OCI-LY7 (cell line): ENCODE data around the gene PACSIN2. TPM values are rescaled to one million over a fixed set of nuclear protein-coding genes. Genes with fewer than 3 reads are reported as not detected.

ENCODE experiments used
- BruUV-seq: library from RNA; stranded (reverse); fragments of 400-500 nt; replicated peaks from 2 replicates; lab custom pipeline; 2021; lab: Mats Ljungman, UMichigan
- CTCF ChIA-PET: fragments of 300-600 bp; sonication (Branson Sonifier 250); formaldehyde crosslinking; loops from one replicate; lab custom pipeline; 2022; ENCODE audit warnings: antibody characterized with exemption; ENCODE audit not compliant: unreplicated experiment; lab: Charles Lee
- POLR2A ChIA-PET: fragments of 300-600 bp; sonication (Branson Sonifier 250); formaldehyde crosslinking; loops from one replicate; lab custom pipeline; 2022; ENCODE audit warnings: antibody characterized with exemption; lab: Charles Lee
- DNase-seq: peaks from one replicate; pipeline ENCODE4 v3.0.0-alpha.2; 2015; ENCODE audit warnings: low spot score
- H2AFZ ChIP-seq: fragments of 200-600 bp; sonication (generic), shearing (Covaris generic); 2 replicates; pipeline ENCODE4 v1.6.1; 2014; ENCODE audit warnings: mild to moderate bottlenecking, antibody characterized with exemption, low read length, moderate library complexity
- H3K27ac ChIP-seq: fragments of 200-600 bp; sonication (generic); 2 replicates; pipeline ENCODE4 v1.5.1; 2014; ENCODE audit warnings: mixed run types, low read depth, mild to moderate bottlenecking, moderate library complexity, low read length, inconsistent platforms; ENCODE audit not compliant: poor library complexity, severe bottlenecking
- H3K36me3 ChIP-seq: fragments of 200-600 bp; sonication (generic); 2 replicates; pipeline ENCODE4 v1.6.1; 2014; ENCODE audit warnings: mild to moderate bottlenecking, antibody characterized with exemption, low read length, moderate library complexity, mixed read lengths; ENCODE audit not compliant: insufficient read depth
- H3K4me1 ChIP-seq: fragments of 200-600 bp; sonication (generic); 2 replicates; pipeline ENCODE4 v1.5.1; 2014; ENCODE audit warnings: mild to moderate bottlenecking, low read length; ENCODE audit not compliant: insufficient read depth, poor library complexity, severe bottlenecking
- H3K4me2 ChIP-seq: fragments of 200-600 bp; sonication (generic); 2 replicates; pipeline ENCODE4 v1.6.1; 2014; ENCODE audit warnings: mild to moderate bottlenecking, low read length
- H3K4me3 ChIP-seq: fragments of 200-600 bp; sonication (generic); 2 replicates; pipeline ENCODE4 v1.5.1; 2014; ENCODE audit warnings: mild to moderate bottlenecking, low read depth, low read length; ENCODE audit not compliant: poor library complexity, severe bottlenecking
- H3K79me2 ChIP-seq: fragments of 200-600 bp; sonication (generic); 2 replicates; pipeline ENCODE4 v1.6.1; 2016; ENCODE audit warnings: low read depth, mild to moderate bottlenecking, low read length, moderate library complexity, mixed read lengths; ENCODE audit not compliant: insufficient read depth
- H3K9me2 ChIP-seq: fragments of 200-600 bp; sonication (generic); 2 replicates; pipeline ENCODE4 v1.6.1; 2016; ENCODE audit warnings: mild to moderate bottlenecking, low read length, mixed read lengths; ENCODE audit not compliant: insufficient read depth
- H3K9me3 ChIP-seq: fragments of 200-600 bp; sonication (generic); 2 replicates; pipeline ENCODE4 v1.6.1; 2014; ENCODE audit warnings: mild to moderate bottlenecking, mixed run types, low read length, mixed read lengths
- H4K20me1 ChIP-seq: fragments of 200-600 bp; sonication (generic); 2 replicates; pipeline ENCODE4 v1.6.1; 2014; ENCODE audit warnings: mild to moderate bottlenecking, antibody characterized with exemption, low read length, moderate library complexity, mixed read lengths; ENCODE audit not compliant: insufficient read depth
- EZH2phosphoT487 ChIP-seq: fragments of 200-600 bp; sonication (generic); IDR thresholded peaks from 2 replicates; pipeline ENCODE4 v1.6.1; 2018; ENCODE audit warnings: low read depth, borderline replicate concordance, mild to moderate bottlenecking, mixed run types, antibody characterized with exemption, low read length, moderate library complexity, mixed read lengths
- intact Hi-C: fragments of 100-400 bp; cut with micrococcal nuclease; formaldehyde crosslinking; loops from one replicate; pipeline ENCODE4 v1.10.0; 2022; ENCODE audit not compliant: unreplicated experiment
- total RNA-seq, 2 experiments: library from RNA; depleted of rRNA in 1 of 2; stranded (reverse); fragments of >200 nt in 1 of 2; shearing (Covaris generic) in 1 of 2; gene quantifications; 2 replicates each; pipeline ENCODE4 v1.2.3, GENCODE V29; 2014 to 2022
- TF ChIP-seq, protein P1 (sequence below): fragments of 200-600 bp; sonication (generic); conservative IDR thresholded peaks from 2 replicates; pipeline ENCODE4 v1.5.1; 2014; ENCODE audit warnings: mild to moderate bottlenecking, antibody characterized with exemption, low read length, moderate library complexity, mixed read lengths

Gene PACSIN2
- total RNA-seq, 2 experiments from 2014 or later = 25.4 to 41.7 TPM

DNA sequence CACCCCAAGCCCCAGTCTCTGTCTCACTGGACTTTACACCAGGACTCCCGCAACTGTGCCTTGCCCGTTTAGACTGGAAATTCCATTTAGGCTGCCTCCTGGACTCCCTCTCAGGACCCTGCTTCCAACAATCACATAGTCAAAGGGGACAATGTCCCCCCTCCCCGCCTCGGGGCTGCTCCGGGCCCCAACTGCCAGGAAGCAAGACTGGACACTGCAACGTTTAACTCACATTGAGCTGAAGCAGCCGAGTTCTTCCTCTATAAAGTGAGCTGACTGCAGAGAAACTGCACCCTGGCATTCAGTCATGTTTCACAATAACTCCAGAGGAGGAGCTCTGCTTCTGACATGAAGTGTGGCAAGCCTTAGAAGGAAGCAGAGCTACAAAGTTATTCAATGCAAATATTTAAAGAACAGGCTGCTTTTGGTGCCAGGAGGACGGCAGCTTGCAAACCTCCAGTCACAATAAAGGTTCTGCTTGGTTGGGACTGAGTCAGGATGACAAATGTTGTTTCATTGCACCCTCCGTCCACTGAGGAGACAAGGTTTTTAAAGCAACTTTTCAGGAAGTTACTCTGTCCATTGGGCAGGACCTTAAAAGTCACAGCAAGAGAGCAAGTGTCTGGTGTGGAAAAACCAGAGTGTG lies 19.9 kb downstream of the PACSIN2 start:
- ChIA-PET POLR2A (interaction anchor here (0.7 kb wide), 1 partner anchor 18 kb away, joined by 4 read pairs; no protein-coding TSS in a partner anchor), CTCF (no interaction called here)
- H3K79me2 ChIP-seq = peaks cover 33% of the 10 kb centered on the region
- H3K4me2 ChIP-seq = 0 out of 2 replicates have a peak overlapping the region, but pooled peaks have one; percentile 7
- DNase-seq = peak; percentile 12
- no peak overlapping the region for H3K27ac ChIP-seq
- no TSS peak for BruUV-seq
- intact Hi-C loops = no loop called here
- H3K36me3 ChIP-seq = peaks cover 17% of the 10 kb centered on the region
- no peak overlapping the region for H2AFZ ChIP-seq
- peaks cover 13% of the 10 kb centered on the region for H3K4me1 ChIP-seq
- H3K9me2 ChIP-seq = no peaks in the 10 kb centered on the region
- H3K4me3 ChIP-seq = no peak overlapping the region
- peaks cover 14% of the 10 kb centered on the region; the same call in 1 of the 2 replicates for H3K9me3 ChIP-seq
- TF ChIP-seq, protein P1, sequence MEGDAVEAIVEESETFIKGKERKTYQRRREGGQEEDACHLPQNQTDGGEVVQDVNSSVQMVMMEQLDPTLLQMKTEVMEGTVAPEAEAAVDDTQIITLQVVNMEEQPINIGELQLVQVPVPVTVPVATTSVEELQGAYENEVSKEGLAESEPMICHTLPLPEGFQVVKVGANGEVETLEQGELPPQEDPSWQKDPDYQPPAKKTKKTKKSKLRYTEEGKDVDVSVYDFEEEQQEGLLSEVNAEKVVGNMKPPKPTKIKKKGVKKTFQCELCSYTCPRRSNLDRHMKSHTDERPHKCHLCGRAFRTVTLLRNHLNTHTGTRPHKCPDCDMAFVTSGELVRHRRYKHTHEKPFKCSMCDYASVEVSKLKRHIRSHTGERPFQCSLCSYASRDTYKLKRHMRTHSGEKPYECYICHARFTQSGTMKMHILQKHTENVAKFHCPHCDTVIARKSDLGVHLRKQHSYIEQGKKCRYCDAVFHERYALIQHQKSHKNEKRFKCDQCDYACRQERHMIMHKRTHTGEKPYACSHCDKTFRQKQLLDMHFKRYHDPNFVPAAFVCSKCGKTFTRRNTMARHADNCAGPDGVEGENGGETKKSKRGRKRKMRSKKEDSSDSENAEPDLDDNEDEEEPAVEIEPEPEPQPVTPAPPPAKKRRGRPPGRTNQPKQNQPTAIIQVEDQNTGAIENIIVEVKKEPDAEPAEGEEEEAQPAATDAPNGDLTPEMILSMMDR = no peak
- no peak for TF ChIP-seq EZH2phosphoT487
- no peaks in the 10 kb centered on the region; the same call in 1 of the 2 replicates for H4K20me1 ChIP-seq

DNA sequence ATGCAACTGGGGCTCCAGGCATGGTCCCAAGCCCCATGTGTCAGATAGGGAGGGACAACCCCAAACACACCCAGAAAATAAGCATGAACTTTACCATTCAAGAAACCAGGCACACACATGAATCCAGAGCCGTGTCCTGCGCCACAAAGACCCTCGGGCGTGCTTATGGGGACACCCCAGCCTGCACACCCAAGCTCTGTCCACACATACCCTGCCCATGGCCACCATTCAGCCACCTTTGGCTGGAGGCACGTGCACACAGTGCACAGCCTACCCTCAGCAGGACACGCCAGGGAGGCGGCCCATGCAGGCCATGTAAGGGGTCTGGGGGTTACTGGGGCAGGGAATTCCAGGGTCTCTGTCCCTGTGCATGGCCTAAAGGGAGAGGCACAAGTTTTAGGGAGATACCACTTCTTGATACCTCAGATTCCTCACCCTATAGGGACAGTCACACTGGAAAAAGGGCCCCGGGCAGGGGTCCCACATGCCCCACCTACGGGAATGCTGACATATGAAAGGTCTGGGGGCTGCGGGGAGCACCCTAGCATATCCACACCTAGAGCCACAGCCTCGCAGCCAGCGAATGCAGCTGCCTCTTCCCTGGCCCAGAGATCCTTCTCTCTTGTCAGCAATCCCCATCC lies 20.6 kb downstream of the PACSIN2 start:
- H3K9me2 ChIP-seq = no peaks in the 10 kb centered on the region
- TF ChIP-seq, protein P1 = no peak
- TF ChIP-seq EZH2phosphoT487 = no peak
- H4K20me1 ChIP-seq = no peaks in the 10 kb centered on the region; the same call in 1 of the 2 replicates
- ChIA-PET CTCF (no interaction called here), POLR2A (no interaction called here)
- H3K36me3 ChIP-seq = peaks cover 17% of the 10 kb centered on the region
- H2AFZ ChIP-seq = no peak overlapping the region
- no peak overlapping the region for H3K4me2 ChIP-seq
- no peak for DNase-seq
- H3K79me2 ChIP-seq = peaks cover 33% of the 10 kb centered on the region
- H3K4me1 ChIP-seq = peaks cover 13% of the 10 kb centered on the region
- H3K4me3 ChIP-seq = no peak overlapping the region
- H3K27ac ChIP-seq = no peak overlapping the region
- H3K9me3 ChIP-seq = peaks cover 14% of the 10 kb centered on the region; the same call in 1 of the 2 replicates
- BruUV-seq = no TSS peak
- intact Hi-C loops = no loop called here
